HepG2 (cell line): Measurements from ENCODE around the gene IGSF8. TPM values are rescaled to one million over a fixed set of nuclear protein-coding genes. Genes with fewer than 3 reads are reported as not detected.
A peak's percentile ranks its signal among the peaks of the same experiment; 100 is the strongest.

ENCODE experiments used
- ATF3 ChIP-seq: sonication (generic); formaldehyde crosslinking; IDR thresholded peaks from 2 replicates; pipeline ENCODE4 v1.4.0; 2020; ENCODE audit warnings: missing genetic modification reagents
- ATF4 ChIP-seq, 2 experiments: fragments of 450-650 bp in 1 of 2; sonication (generic) in 1 of 2; formaldehyde crosslinking; IDR thresholded peaks; 2 replicates each; pipeline versions ENCODE4 v1.5.0 to v1.8.0; 2020 to 2022; ENCODE audit warnings: mild to moderate bottlenecking in 1 of 2, missing genetic modification reagents in 1 of 2
- CBX1 ChIP-seq: IDR thresholded peaks from one replicate; pipeline ENCODE4 v1.6.1; 2016; ENCODE audit warnings: antibody characterized with exemption, low read depth
- FOXA3 ChIP-seq: IDR thresholded peaks from 2 replicates; pipeline ENCODE4 v1.6.1; 2016; ENCODE audit warnings: missing genetic modification reagents, missing compliant biosample characterization
- FOXO4 ChIP-seq: sonication (generic); formaldehyde crosslinking; conservative IDR thresholded peaks from 2 replicates; pipeline ENCODE4 v1.8.1; 2023; ENCODE audit warnings: missing genetic modification reagents
- GATAD2A ChIP-seq: IDR thresholded peaks from 2 replicates; pipeline ENCODE4 v1.6.1; 2016
- IRF2 ChIP-seq: IDR thresholded peaks from 2 replicates; pipeline ENCODE4 v1.6.1; 2018; ENCODE audit warnings: missing genetic modification reagents, missing compliant biosample characterization
- JUNB ChIP-seq: sonication (generic); formaldehyde crosslinking; IDR thresholded peaks from 2 replicates; pipeline ENCODE4 v1.8.0; 2022; ENCODE audit warnings: missing genetic modification reagents, mild to moderate bottlenecking, borderline replicate concordance
- MAZ ChIP-seq, 2 experiments: sonication (generic) in 1 of 2; formaldehyde crosslinking in 1 of 2; IDR thresholded peaks; 2 replicates each; pipeline versions ENCODE4 v1.5.0 to v1.6.1; 2012 to 2020; ENCODE audit warnings: low read depth in 2 of 2, mild to moderate bottlenecking in 2 of 2, borderline replicate concordance in 1 of 2, improper control_type of control experiment in 1 of 2, low read length in 1 of 2, missing genetic modification reagents in 1 of 2, moderate library complexity in 1 of 2
- POLR2A ChIP-seq, 2 experiments: IDR thresholded peaks; 2 replicates each; pipeline ENCODE4 v1.6.1; 2011; ENCODE audit warnings: low read depth in 2 of 2, low read length in 2 of 2, mild to moderate bottlenecking in 1 of 2, moderate library complexity in 1 of 2; ENCODE audit not compliant: insufficient read depth in 1 of 2
- SSRP1 ChIP-seq: IDR thresholded peaks from 2 replicates; pipeline ENCODE4 v1.6.1; 2016; ENCODE audit warnings: control low read depth
- THAP11 ChIP-seq: IDR thresholded peaks from 2 replicates; pipeline ENCODE4 v1.6.1; 2016; ENCODE audit warnings: missing biosample characterization, missing genetic modification reagents
- TRIM24 ChIP-seq: sonication (generic); formaldehyde crosslinking; IDR thresholded peaks from 2 replicates; pipeline ENCODE4 v1.8.0; 2022; ENCODE audit warnings: mild to moderate bottlenecking, missing genetic modification reagents
- ZBTB43 ChIP-seq: sonication (generic); formaldehyde crosslinking; conservative IDR thresholded peaks from 2 replicates; pipeline ENCODE4 v1.4.0; 2020; ENCODE audit warnings: missing genetic modification reagents
- ZFP41 ChIP-seq: sonication (generic); formaldehyde crosslinking; IDR thresholded peaks from 2 replicates; pipeline ENCODE4 v1.4.0; 2020; ENCODE audit warnings: mild to moderate bottlenecking, missing genetic modification reagents, borderline replicate concordance
- ZMAT3 ChIP-seq: sonication (generic); formaldehyde crosslinking; conservative IDR thresholded peaks from 2 replicates; pipeline ENCODE4 v1.7.0; 2021; ENCODE audit warnings: missing genetic modification reagents
- ZNF256 ChIP-seq: sonication (generic); formaldehyde crosslinking; conservative IDR thresholded peaks from 2 replicates; pipeline ENCODE4 v1.4.0; 2020; ENCODE audit warnings: missing genetic modification reagents
- ZNF3 ChIP-seq: IDR thresholded peaks from 2 replicates; pipeline ENCODE4 v1.7.0; 2017; ENCODE audit warnings: inconsistent platforms
- ZNF512B ChIP-seq: sonication (generic); formaldehyde crosslinking; IDR thresholded peaks from 2 replicates; pipeline ENCODE4 v1.5.1; 2020; ENCODE audit warnings: missing genetic modification reagents, mild to moderate bottlenecking, borderline replicate concordance
- ZNF543 ChIP-seq: sonication (generic); formaldehyde crosslinking; IDR thresholded peaks from 2 replicates; pipeline ENCODE4 v1.4.0; 2020; ENCODE audit warnings: mild to moderate bottlenecking, missing genetic modification reagents
- ZNF607 ChIP-seq: sonication (generic); formaldehyde crosslinking; IDR thresholded peaks from 2 replicates; pipeline ENCODE4 v1.5.1; 2020; ENCODE audit warnings: missing genetic modification reagents, mild to moderate bottlenecking, borderline replicate concordance
- ZNF619 ChIP-seq: sonication (generic); formaldehyde crosslinking; IDR thresholded peaks from 2 replicates; pipeline ENCODE4 v1.4.0; 2020; ENCODE audit warnings: mild to moderate bottlenecking, missing genetic modification reagents
- ZNF788 ChIP-seq: sonication (generic); formaldehyde crosslinking; IDR thresholded peaks from 2 replicates; pipeline ENCODE4 v1.5.0; 2020; ENCODE audit warnings: mild to moderate bottlenecking, missing genetic modification reagents, borderline replicate concordance
- polyA plus RNA-seq, 8 experiments: library from polyadenylated mRNA; depleted of rRNA in 3 of 8; stranded (reverse) in 7 of 8; unstranded in 1 of 8; fragments of >200 nt; fragmentation: Illumina TruSeq in 4 of 8; extraction: Trizol in 4 of 8; gene quantifications; 2 replicates each; pipeline versions ENCODE4 v1.2.1 to v1.2.3, GENCODE V29; 2011 to 2016; ENCODE audit warnings: low read depth in 4 of 8, missing spikeins in 1 of 8, mixed read lengths in 1 of 8; ENCODE audit not compliant: insufficient read depth in 1 of 8
- total RNA-seq, 5 experiments: library from RNA; depleted of rRNA; stranded (reverse); fragments of >200 nt; fragmentation: Illumina TruSeq; extraction: Trizol; gene quantifications; 2 replicates each; pipeline ENCODE4 v1.2.3, GENCODE V29; 2016; ENCODE audit warnings: low read depth in 1 of 5

Gene IGSF8
- total and polyA plus RNA-seq, 2 of the 13 experiments (the other 11 are each of a cell fraction or from before 2014, with no cell fraction given), result 24.0 to 41.0 TPM

GRCh38 chr1:160124705-160125478, 26.5 kb upstream of the IGSF8 start (continued):
- TF ChIP-seq ZNF3 (CRISPR knock-in tag) (0 out of 2 replicates have a peak, but pooled peaks have one; percentile 39), SSRP1 (CRISPR knock-in tag) (no peak), GATAD2A (CRISPR knock-in tag) (peak; percentile 54), ZNF512B (CRISPR knock-in tag) (no peak), FOXA3 (CRISPR knock-in tag) (peak; percentile 51), ZNF788 (CRISPR knock-in tag) (no peak), ZMAT3 (CRISPR knock-in tag) (no peak), JUNB (CRISPR knock-in tag) (0 out of 2 replicates have a peak, but pooled peaks have one; percentile 31), ZFP41 (CRISPR knock-in tag) (no peak), ATF4 (CRISPR knock-in tag; IDR thresholded peaks at IDR 0.05) (peak in 1 of 2 experiments; percentile 80; a peak in 2 of 4 replicates), IRF2 (CRISPR knock-in tag) (0 out of 2 replicates have a peak, but pooled peaks have one; percentile 33), MAZ (IDR thresholded peaks at IDR 0.05; ENCODE audit: borderline replicate concordance, low read depth, low read length) (no peak), MAZ (CRISPR knock-in tag; IDR thresholded peaks at IDR 0.05; ENCODE audit: low read depth) (no peak), ZNF619 (CRISPR knock-in tag) (no peak), ATF3 (CRISPR knock-in tag) (0 out of 2 replicates have a peak, but pooled peaks have one; percentile 25), CBX1 (no peak), TRIM24 (CRISPR knock-in tag) (0 out of 2 replicates have a peak, but pooled peaks have one; percentile 22), POLR2A (IDR thresholded peaks at IDR 0.05; ENCODE audit: insufficient read depth in 1 of 2, low read depth in 2 of 2, low read length in 2 of 2) (no peak), ZNF256 (CRISPR knock-in tag) (no peak), ZNF543 (CRISPR knock-in tag) (no peak), ZNF607 (CRISPR knock-in tag) (no peak), THAP11 (CRISPR knock-in tag) (0 out of 2 replicates have a peak, but pooled peaks have one; percentile 10), FOXO4 (CRISPR knock-in tag) (no peak), ZBTB43 (peak; percentile 90)
